ENCODE results near the gene MFAP5. TPM values are rescaled to one million over a fixed set of nuclear protein-coding genes. Genes with fewer than 3 reads are reported as not detected.

MFAP5 gene
- total RNA-seq, 1 donor from 2014 or later: 29.1 TPM

- DNase-seq (no peak), ATAC-seq (no peak)
- intact Hi-C loops (cut with micrococcal nuclease): no loop called here
Observed at GRCh38 chr12:8678661-8679111, 16.1 kb upstream of the MFAP5 start.

- ATAC-seq: no peak
- intact Hi-C loops (cut with micrococcal nuclease): no loop called here
- DNase-seq: no peak
Observed at GRCh38 chr12:8677362-8677761, 14.7 kb upstream of the MFAP5 start.

- intact Hi-C loops (cut with micrococcal nuclease): no loop called here
- DNase-seq (no peak), ATAC-seq (no peak)
Observed at GRCh38 chr12:8676651-8677050, 14.0 kb upstream of the MFAP5 start.

GRCh38 chr12:8675591-8676036 is 13.0 kb upstream of the MFAP5 start:
- intact Hi-C loops (cut with micrococcal nuclease): no loop called here
- DNase-seq: no peak
- ATAC-seq: no peak

- no peak for DNase-seq
- intact Hi-C loops (cut with micrococcal nuclease): no loop called here
- no peak for ATAC-seq
Observed at GRCh38 chr12:8672381-8672780, 9.8 kb upstream of the MFAP5 start.

- peak; percentile 9 for ATAC-seq
- DNase-seq: no peak
- intact Hi-C loops (cut with micrococcal nuclease): no loop called here
Observed at GRCh38 chr12:8668441-8668840, 5.8 kb upstream of the MFAP5 start.

- no peak for ATAC-seq
- intact Hi-C loops (cut with micrococcal nuclease): no loop called here
- DNase-seq: no peak
Observed at GRCh38 chr12:8667270-8667669, 4.6 kb upstream of the MFAP5 start.

- DNase-seq (no peak), ATAC-seq (peak; percentile 25)
- intact Hi-C loops (cut with micrococcal nuclease): no loop called here
Observed at GRCh38 chr12:8665759-8666158, 3.1 kb upstream of the MFAP5 start.

- ATAC-seq (peak; percentile 86), DNase-seq (peak; percentile 82)
- intact Hi-C loops (cut with micrococcal nuclease): no loop called here
Observed at GRCh38 chr12:8664228-8664913, 1.7 kb upstream of the MFAP5 start.

- ATAC-seq: no peak
- DNase-seq: no peak
- intact Hi-C loops (cut with micrococcal nuclease): no loop called here
Observed at GRCh38 chr12:8661751-8662150, 875 bp downstream of the MFAP5 start.

GRCh38 chr12:8661016-8661415 is 1.6 kb downstream of the MFAP5 start:
- intact Hi-C loops (cut with micrococcal nuclease): no loop called here
- no peak for ATAC-seq

GRCh38 chr12:8658346-8658745 is 4.3 kb downstream of the MFAP5 start:
- intact Hi-C loops (cut with micrococcal nuclease): no loop called here
- no peak for ATAC-seq

More at GRCh38 chr12:8661016-8661415, 1.6 kb downstream of the MFAP5 start:
- no peak for DNase-seq

GRCh38 chr12:8655421-8655820 is 7.2 kb downstream of the MFAP5 start:
- no peak for ATAC-seq
- no peak for DNase-seq
- intact Hi-C loops (cut with micrococcal nuclease): no loop called here

More at GRCh38 chr12:8658346-8658745, 4.3 kb downstream of the MFAP5 start:
- no peak for DNase-seq

GRCh38 chr12:8648576-8649205 is 13.9 kb downstream of the MFAP5 start:
- ATAC-seq (no peak), DNase-seq (no peak)
- intact Hi-C loops (cut with micrococcal nuclease): no loop called here

- DNase-seq (no peak), ATAC-seq (no peak)
- intact Hi-C loops (cut with micrococcal nuclease): no loop called here
Observed at GRCh38 chr12:8647968-8648367, 14.7 kb downstream of the MFAP5 start.

- intact Hi-C loops (cut with micrococcal nuclease): no loop called here
Observed at GRCh38 chr12:8644345-8645248, 18.0 kb downstream of the MFAP5 start.

GRCh38 chr12:8642775-8643174 is 19.9 kb downstream of the MFAP5 start:
- DNase-seq (no peak), ATAC-seq (no peak)
- intact Hi-C loops (cut with micrococcal nuclease): no loop called here

More at GRCh38 chr12:8644345-8645248, 18.0 kb downstream of the MFAP5 start:
- ATAC-seq (no peak), DNase-seq (no peak)

- DNase-seq: no peak
- intact Hi-C loops (cut with micrococcal nuclease): no loop called here
Observed at GRCh38 chr12:8639936-8640335, 22.7 kb downstream of the MFAP5 start.

GRCh38 chr12:8638951-8639350 is 23.7 kb downstream of the MFAP5 start:
- ATAC-seq: no peak
- DNase-seq: no peak
- intact Hi-C loops (cut with micrococcal nuclease): no loop called here

More at GRCh38 chr12:8639936-8640335, 22.7 kb downstream of the MFAP5 start:
- no peak for ATAC-seq

- DNase-seq: no peak
- intact Hi-C loops (cut with micrococcal nuclease): no loop called here
- ATAC-seq: no peak
Observed at GRCh38 chr12:8637666-8638065, 25.0 kb downstream of the MFAP5 start.
